ENCODE results near the gene EPYC. TPM values are rescaled to one million over a fixed set of nuclear protein-coding genes. Genes with fewer than 3 reads are reported as not detected.

Gene EPYC
- total RNA-seq, 1 experiment from 2014 or later, result not detected

- Histone ChIP-seq H4K20me1 (ENCODE audit: insufficient read depth) (no peaks in the 10 kb centered on the region), H3K79me2 (ENCODE audit: low read depth) (no peaks in the 10 kb centered on the region), H3K27me3 (ENCODE audit: insufficient read depth, low read depth) (no peaks in the 10 kb centered on the region), H3K4me1 (replicated peaks; ENCODE audit: insufficient read depth) (no peaks in the 10 kb centered on the region), H3K27ac (no peak overlapping the region), H3K4me2 (no peak overlapping the region), H3K4me3 (no peak overlapping the region), H3K9me2 (ENCODE audit: insufficient read depth) (no peaks in the 10 kb centered on the region), H3F3A (ENCODE audit: insufficient read depth, low read depth) (no peaks in the 10 kb centered on the region), H3K9me3 (ENCODE audit: insufficient read depth, low read depth) (no peaks in the 10 kb centered on the region), H3K36me3 (ENCODE audit: low read depth) (no peaks in the 10 kb centered on the region), H2AFZ (no peak overlapping the region)
- ChIA-PET POLR2A (ENCODE audit: unreplicated experiment) (interaction anchor here (1.2 kb wide), 1 partner anchor 15 kb away, joined by 11 read pairs; no protein-coding TSS in a partner anchor), CTCF (interaction anchor here (1.4 kb wide), 1 partner anchor 15 kb away, joined by 5 read pairs; no protein-coding TSS in a partner anchor)
- TF ChIP-seq EZH2 (IDR thresholded peaks at IDR 0.05; ENCODE audit: low read depth) (no peak), CTCF (conservative IDR thresholded peaks at IDR 0.05) (peak; percentile 67)
- BruUV-seq (replicated peaks), result no TSS peak
- DNase-seq, result peak in 1 of 2 experiments; percentile 6
- intact Hi-C loops (cut with micrococcal nuclease; ENCODE audit: unreplicated experiment), result loop anchor here (1.0 kb wide), 1 partner anchor 396 kb away; no protein-coding TSS in a partner anchor
Measured at GRCh38 chr12:90959538-90960139, 45.1 kb downstream of the EPYC start.

GRCh38 chr12:90959032-90959431 is 45.7 kb downstream of the EPYC start:
- H3K4me1 ChIP-seq (replicated peaks; ENCODE audit: insufficient read depth), result no peaks in the 10 kb centered on the region
- no peaks in the 10 kb centered on the region for H3K9me2 ChIP-seq (ENCODE audit: insufficient read depth)
- no peaks in the 10 kb centered on the region for H4K20me1 ChIP-seq (ENCODE audit: insufficient read depth)
- no peaks in the 10 kb centered on the region for H3F3A ChIP-seq (ENCODE audit: insufficient read depth, low read depth)
- H3K27ac ChIP-seq, result no peak overlapping the region
- no peak for TF ChIP-seq EZH2 (IDR thresholded peaks at IDR 0.05; ENCODE audit: low read depth)
- H3K36me3 ChIP-seq (ENCODE audit: low read depth), result no peaks in the 10 kb centered on the region
- no peaks in the 10 kb centered on the region for H3K79me2 ChIP-seq (ENCODE audit: low read depth)
- no peaks in the 10 kb centered on the region for H3K9me3 ChIP-seq (ENCODE audit: insufficient read depth, low read depth)
- no peaks in the 10 kb centered on the region for H3K27me3 ChIP-seq (ENCODE audit: insufficient read depth, low read depth)
- no peak overlapping the region for H3K4me2 ChIP-seq
- ChIA-PET CTCF (interaction anchor here (1.4 kb wide), 1 partner anchor 14 kb away, joined by 5 read pairs; no protein-coding TSS in a partner anchor), POLR2A (ENCODE audit: unreplicated experiment) (interaction anchor here (1.2 kb wide), 1 partner anchor 14 kb away, joined by 11 read pairs; no protein-coding TSS in a partner anchor)
- no peak for DNase-seq
- intact Hi-C loops (cut with micrococcal nuclease; ENCODE audit: unreplicated experiment), result loop anchor here (1.0 kb wide), 1 partner anchor 396 kb away; no protein-coding TSS in a partner anchor
- BruUV-seq (replicated peaks), result no TSS peak
- H2AFZ ChIP-seq, result no peak overlapping the region
- no peak overlapping the region for H3K4me3 ChIP-seq

- Histone ChIP-seq H4K20me1 (ENCODE audit: insufficient read depth) (no peaks in the 10 kb centered on the region), H3K4me2 (no peak overlapping the region), H3K4me1 (replicated peaks; ENCODE audit: insufficient read depth) (no peaks in the 10 kb centered on the region), H3K36me3 (ENCODE audit: low read depth) (no peaks in the 10 kb centered on the region), H3K4me3 (no peak overlapping the region), H3K27me3 (ENCODE audit: insufficient read depth, low read depth) (no peaks in the 10 kb centered on the region), H3K27ac (no peak overlapping the region), H3K9me3 (ENCODE audit: insufficient read depth, low read depth) (no peaks in the 10 kb centered on the region), H2AFZ (no peak overlapping the region; the same call in 1 of the 2 replicates), H3F3A (ENCODE audit: insufficient read depth, low read depth) (no peaks in the 10 kb centered on the region), H3K79me2 (ENCODE audit: low read depth) (no peaks in the 10 kb centered on the region), H3K9me2 (ENCODE audit: insufficient read depth) (no peaks in the 10 kb centered on the region)
- DNase-seq, result no peak
- no peak for TF ChIP-seq EZH2 (IDR thresholded peaks at IDR 0.05; ENCODE audit: low read depth)
- no peak for TF ChIP-seq CTCF (conservative IDR thresholded peaks at IDR 0.05)
- ChIA-PET CTCF (no interaction called here), POLR2A (ENCODE audit: unreplicated experiment) (interaction anchor here (1.2 kb wide), 1 partner anchor 13 kb away, joined by 11 read pairs; no protein-coding TSS in a partner anchor)
- intact Hi-C loops (cut with micrococcal nuclease; ENCODE audit: unreplicated experiment), result no loop called here
- no TSS peak for BruUV-seq (replicated peaks)
Measured at GRCh38 chr12:90958347-90958746, 46.4 kb downstream of the EPYC start.
